ENCODE results near the gene ASIC3. TPM values are rescaled to one million over a fixed set of nuclear protein-coding genes. Genes with fewer than 3 reads are reported as not detected.

ASIC3 gene
- total and polyA plus RNA-seq, 2 of the 8 experiments (the other 6 are each of a cell fraction or from before 2014, with no cell fraction given), result 1.6 to 1.9 TPM

DNA sequence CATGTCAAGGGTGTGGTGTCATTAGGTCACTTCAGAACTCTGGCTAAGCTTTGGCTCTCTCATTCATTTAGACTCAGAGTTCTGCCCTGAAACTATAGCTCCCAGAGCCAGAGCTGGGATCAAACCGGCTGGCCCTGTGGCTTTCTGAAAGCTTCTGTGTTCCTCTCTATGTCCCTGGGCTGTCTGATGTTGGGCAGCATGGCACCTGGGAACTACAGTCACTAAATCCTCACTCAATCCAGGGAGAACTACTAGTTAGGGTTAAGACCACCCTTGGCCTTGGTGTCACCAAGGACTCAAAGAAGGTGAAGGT lies 37.3 kb upstream of the ASIC3 start:
- Histone ChIP-seq H3K4me2 (ENCODE audit: insufficient read depth in 1 of 2, low read depth in 2 of 2, low read length in 2 of 2) (peak overlapping the region in 1 of 2 experiments; percentile 69; a peak in 2 of 4 replicates), H3K23ac (ENCODE audit: insufficient read length) (no peak overlapping the region), H3K4ac (replicated peaks; ENCODE audit: insufficient read length, low read depth, low read length) (peak overlapping the region; percentile 28), H3K79me1 (ENCODE audit: low read depth, low read length) (no peaks in the 10 kb centered on the region; the same call in 1 of the 2 replicates), H3K56ac (replicated peaks; ENCODE audit: insufficient read length, low read depth, low read length) (no peak overlapping the region), H2AK5ac (ENCODE audit: low read depth, low read length) (peak overlapping the region; percentile 70; the same call in 1 of the 2 replicates), H3K79me2 (ENCODE audit: control insufficient read depth in 1 of 2, insufficient read depth in 2 of 2, low read length in 2 of 2) (no peaks in the 10 kb centered on the region), H3K27me3 (replicated peaks in 1 of 4; ENCODE audit: control insufficient read depth in 3 of 4, extremely low read depth in 1 of 4, insufficient read depth in 3 of 4, low read length in 3 of 4) (peaks cover 0 to 3% (median 2%) of the 10 kb centered on the region in 4 experiments; a peak in 3 of 7 replicates), H3K9ac (replicated peaks in 1 of 4; ENCODE audit: extremely low read depth in 1 of 4, low read depth in 3 of 4, low read length in 3 of 4) (no peak overlapping the region; a peak in 1 of 7 replicates), H4K91ac (replicated peaks; ENCODE audit: insufficient read length, low read length) (peak overlapping the region; percentile 37), H2BK12ac (ENCODE audit: low read depth, low read length) (peak overlapping the region; percentile 93; the same call in 1 of the 2 replicates), H3K4me3 (ENCODE audit: extremely low read depth in 1 of 4, insufficient read depth in 2 of 4, low read depth in 3 of 4, low read length in 4 of 4) (peak overlapping the region in 1 of 4 experiments; percentile 33; a peak in 3 of 8 replicates), H3K23me2 (ENCODE audit: low read depth, low read length) (no peaks in the 10 kb centered on the region; the same call in 1 of the 2 replicates), H2BK20ac (ENCODE audit: low read length) (no peak overlapping the region), H2AFZ (ENCODE audit: low read length) (no peak overlapping the region), H4K8ac (ENCODE audit: extremely low read depth, insufficient read depth, low read length) (no peak overlapping the region), H2BK120ac (replicated peaks; ENCODE audit: low read depth, low read length) (peak overlapping the region; percentile 33), H3K4me1 (replicated peaks in 1 of 4; ENCODE audit: control insufficient read depth in 3 of 4, insufficient read depth in 4 of 4, low read length in 3 of 4) (peaks cover 0 to 31% (median 24%) of the 10 kb centered on the region in 4 experiments; a peak in 6 of 7 replicates), H2BK15ac (ENCODE audit: low read length) (no peak overlapping the region), H4K20me1 (replicated peaks in 1 of 2; ENCODE audit: control insufficient read depth in 1 of 2, insufficient read depth in 2 of 2, low read length in 2 of 2) (no peaks in the 10 kb centered on the region), H2BK5ac (ENCODE audit: low read depth, low read length) (peak overlapping the region; percentile 54; the same call in 1 of the 2 replicates), H4K5ac (ENCODE audit: insufficient read length, low read depth, low read length) (no peak overlapping the region), H3K14ac (ENCODE audit: insufficient read length) (no peak overlapping the region), H3K36me3 (ENCODE audit: control insufficient read depth in 2 of 4, insufficient read depth in 4 of 4, low read length in 3 of 4) (no peaks in the 10 kb centered on the region), H3K27ac (ENCODE audit: low read depth, low read length) (no peak overlapping the region), H3K18ac (ENCODE audit: extremely low read depth, low read length) (0 out of 2 replicates have a peak overlapping the region, but pooled peaks have one; percentile 88), H3K9me3 (ENCODE audit: insufficient read depth in 2 of 2, low read depth in 1 of 2, low read length in 1 of 2) (no peaks in the 10 kb centered on the region)
- ChIA-PET POLR2A (ENCODE audit: partially characterized antibody) (interaction anchor here (1.7 to 2.5 kb wide), 2 partner anchors 16 to 18 kb away, joined by 5 to 9 read pairs; no protein-coding TSS in a partner anchor), CTCF (ENCODE audit: partially characterized antibody) (interaction anchor here (0.7 to 11.5 kb wide), 26 partner anchors 10 to 622 kb away, joined by 3 to 142 read pairs (median 8); partner anchors contain the start of genes ABCB8, ATG9B, CDK5 and NOS3)
- 71% methylated on average over 1 of the region's 1 CpG; no CpG with 5 or more reads in 1 of the 2 experiments for WGBS, 2 experiments (ENCODE audit: extremely low coverage in 1 of 2, insufficient coverage in 1 of 2, insufficient read length in 1 of 2, insufficient replicate concordance in 2 of 2, low coverage in 1 of 2, low lambda C conversion rate in 2 of 2, missing lambda C conversion rate in 1 of 2)
- FAIRE-seq (no peak), DNase-seq (ENCODE audit: low read depth in 1 of 2, low spot score in 2 of 2) (no peak)
- no peak for TF ChIP-seq MAFK (IDR thresholded peaks at IDR 0.05; ENCODE audit: low read depth, low read length)
- TF ChIP-seq YY1 (IDR thresholded peaks at IDR 0.05; ENCODE audit: low read depth, low read length), result no peak
- TF ChIP-seq CHD2 (IDR thresholded peaks at IDR 0.05; ENCODE audit: low read length), result no peak
- TF ChIP-seq, protein P1, sequence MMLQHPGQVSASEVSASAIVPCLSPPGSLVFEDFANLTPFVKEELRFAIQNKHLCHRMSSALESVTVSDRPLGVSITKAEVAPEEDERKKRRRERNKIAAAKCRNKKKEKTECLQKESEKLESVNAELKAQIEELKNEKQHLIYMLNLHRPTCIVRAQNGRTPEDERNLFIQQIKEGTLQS (IDR thresholded peaks at IDR 0.05; ENCODE audit: insufficient read depth, low read depth, low read length), result no peak
- TF ChIP-seq CBX5 (IDR thresholded peaks at IDR 0.05; ENCODE audit: low read depth, low read length), result no peak
- TF ChIP-seq CREB1 (IDR thresholded peaks at IDR 0.05), result no peak
- TF ChIP-seq, protein P2, sequence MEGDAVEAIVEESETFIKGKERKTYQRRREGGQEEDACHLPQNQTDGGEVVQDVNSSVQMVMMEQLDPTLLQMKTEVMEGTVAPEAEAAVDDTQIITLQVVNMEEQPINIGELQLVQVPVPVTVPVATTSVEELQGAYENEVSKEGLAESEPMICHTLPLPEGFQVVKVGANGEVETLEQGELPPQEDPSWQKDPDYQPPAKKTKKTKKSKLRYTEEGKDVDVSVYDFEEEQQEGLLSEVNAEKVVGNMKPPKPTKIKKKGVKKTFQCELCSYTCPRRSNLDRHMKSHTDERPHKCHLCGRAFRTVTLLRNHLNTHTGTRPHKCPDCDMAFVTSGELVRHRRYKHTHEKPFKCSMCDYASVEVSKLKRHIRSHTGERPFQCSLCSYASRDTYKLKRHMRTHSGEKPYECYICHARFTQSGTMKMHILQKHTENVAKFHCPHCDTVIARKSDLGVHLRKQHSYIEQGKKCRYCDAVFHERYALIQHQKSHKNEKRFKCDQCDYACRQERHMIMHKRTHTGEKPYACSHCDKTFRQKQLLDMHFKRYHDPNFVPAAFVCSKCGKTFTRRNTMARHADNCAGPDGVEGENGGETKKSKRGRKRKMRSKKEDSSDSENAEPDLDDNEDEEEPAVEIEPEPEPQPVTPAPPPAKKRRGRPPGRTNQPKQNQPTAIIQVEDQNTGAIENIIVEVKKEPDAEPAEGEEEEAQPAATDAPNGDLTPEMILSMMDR (IDR thresholded peaks at IDR 0.05; ENCODE audit: control extremely low read depth in 1 of 3, insufficient read depth in 1 of 3, low read depth in 1 of 3, low read length in 3 of 3), result no peak
- TF ChIP-seq RAD21 (IDR thresholded peaks at IDR 0.05 in 1 of 2, conservative IDR thresholded peaks at IDR 0.05 in 1 of 2; ENCODE audit: low read depth in 2 of 2, low read length in 2 of 2), result no peak
- TF ChIP-seq NRF1 (IDR thresholded peaks at IDR 0.05; ENCODE audit: low read depth, low read length), result no peak
- TF ChIP-seq TAF7 (optimal IDR thresholded peaks at IDR 0.05; ENCODE audit: borderline replicate concordance, low read depth, low read length), result no peak
